ENCODE data around the gene CPNE8. TPM values are rescaled to one million over a fixed set of nuclear protein-coding genes. Genes with fewer than 3 reads are reported as not detected.

Gene CPNE8
- total and polyA plus RNA-seq, 2 of the 4 experiments (the other 2 are of a cell fraction): not detected

GRCh38 chr12:38782359-38782758 is 123.0 kb downstream of the CPNE8 start:
- Histone ChIP-seq H3K27me3 (ENCODE audit: control insufficient read depth, insufficient read depth, low read length) (no peaks in the 10 kb centered on the region), H2BK15ac (ENCODE audit: low read depth, low read length) (no peak overlapping the region), H3K36me3 (ENCODE audit: control insufficient read depth, insufficient read depth, low read length) (no peaks in the 10 kb centered on the region), H3K9ac (ENCODE audit: low read depth, low read length) (no peak overlapping the region), H3K4ac (ENCODE audit: low read depth, low read length) (no peak overlapping the region), H3K4me3 (ENCODE audit: insufficient read depth, low read depth, low read length) (no peak overlapping the region), H4K20me1 (ENCODE audit: insufficient read depth, low read length) (no peaks in the 10 kb centered on the region), H2BK5ac (ENCODE audit: low read depth, low read length, poor library complexity, severe bottlenecking) (no peak overlapping the region), H3K79me1 (ENCODE audit: low read depth in 1 of 2, low read length in 2 of 2) (no peaks in the 10 kb centered on the region), H2AFZ (replicated peaks; ENCODE audit: low read length, poor library complexity) (no peak overlapping the region), H3K27ac (ENCODE audit: insufficient read depth, low read length) (no peak overlapping the region), H2AK9ac (replicated peaks; ENCODE audit: low read depth, low read length, poor library complexity) (no peak overlapping the region), H4K5ac (ENCODE audit: low read depth, low read length) (no peak overlapping the region), H3K4me1 (ENCODE audit: control insufficient read depth, insufficient read depth, low read length) (no peaks in the 10 kb centered on the region), H3K18ac (ENCODE audit: low read depth, low read length) (no peak overlapping the region), H3K14ac (replicated peaks; ENCODE audit: low read depth, low read length) (no peak overlapping the region), H3K9me1 (ENCODE audit: insufficient read depth, low read length) (no peaks in the 10 kb centered on the region), H3K9me3 (ENCODE audit: control insufficient read depth, insufficient read depth, low read length) (peaks cover 8% of the 10 kb centered on the region), H2BK120ac (ENCODE audit: low read depth, low read length) (no peak overlapping the region), H4K91ac (ENCODE audit: insufficient read depth, low read depth, low read length) (no peak overlapping the region), H4K8ac (ENCODE audit: low read depth in 2 of 2, low read length in 2 of 2) (no peak overlapping the region), H3K56ac (ENCODE audit: extremely low read depth, insufficient read depth, low read length) (no peak overlapping the region), H2BK20ac (ENCODE audit: low read depth, low read length) (no peak overlapping the region), H3K4me2 (ENCODE audit: low read depth, low read length) (no peak overlapping the region), H3K23ac (ENCODE audit: low read depth, low read length) (no peak overlapping the region), H2AK5ac (ENCODE audit: low read depth, low read length) (no peak overlapping the region)
- in situ Hi-C loops (cut with MboI; ENCODE audit: low sequenced_read_pairs): no loop called here
- ATAC-seq (ENCODE audit: low read depth) (no peak), DNase-seq (no peak)
- CTCF ChIA-PET: interaction anchor here (0.7 kb wide), 1 partner anchor 12 kb away, joined by 3 read pairs; no protein-coding TSS in a partner anchor
- dilution Hi-C loops (cut with HindIII; ENCODE audit: low sequenced_read_pairs, unreplicated experiment): no loop called here
- TF ChIP-seq MAZ (IDR thresholded peaks at IDR 0.05; ENCODE audit: borderline replicate concordance, low read depth, low read length) (no peak), RCOR1 (IDR thresholded peaks at IDR 0.05; ENCODE audit: insufficient replicate concordance, low read length) (no peak), BHLHE40 (IDR thresholded peaks at IDR 0.05; ENCODE audit: low read depth, low read length) (no peak), RAD21 (IDR thresholded peaks at IDR 0.05; ENCODE audit: low read length) (no peak), CHD1 (IDR thresholded peaks at IDR 0.05; ENCODE audit: low read depth, low read length) (no peak), POLR2A (IDR thresholded peaks at IDR 0.05; ENCODE audit: low read depth, low read length) (no peak), CTCF (conservative IDR thresholded peaks at IDR 0.05; ENCODE audit: low read depth, low read length) (no peak), NFE2L2 (IDR thresholded peaks at IDR 0.05; ENCODE audit: low read depth, low read length) (no peak), RFX5 (IDR thresholded peaks at IDR 0.05; ENCODE audit: low read depth, low read length) (no peak), SMC3 (IDR thresholded peaks at IDR 0.05; ENCODE audit: low read depth, low read length) (no peak), USF2 (IDR thresholded peaks at IDR 0.05; ENCODE audit: low read depth, low read length) (no peak), FOS (IDR thresholded peaks at IDR 0.05; ENCODE audit: low read depth, low read length) (no peak), ELK1 (IDR thresholded peaks at IDR 0.05; ENCODE audit: borderline replicate concordance, low read depth, low read length) (no peak)
- intact Hi-C loops (cut with micrococcal nuclease): no loop called here
- POLR2A ChIA-PET (ENCODE audit: unreplicated experiment): no interaction called here
- BruUV-seq (replicated peaks): no TSS peak
